T-cell (primary cell): ENCODE data around the gene SNX30. TPM values are rescaled to one million over a fixed set of nuclear protein-coding genes. Genes with fewer than 3 reads are reported as not detected.
A peak's percentile ranks its signal among the peaks of the same experiment; 100 is the strongest.

ENCODE experiments used
- ATAC-seq, 4 experiments: fragments of 200-7000 bp in 3 of 4; fragments of 150-1000 bp in 1 of 4; cut with Tn5 transposase; replicated peaks in 1 of 4; 1 replicate in 3 of 4; 2 replicates in 1 of 4; pipeline ENCODE4 v1.10.0; 2021; ENCODE audit warnings: moderate library complexity in 3 of 4, mild to moderate bottlenecking in 2 of 4, moderate number of reproducible peaks in 1 of 4
- CTCF ChIA-PET, 2 donors: fragments of 300-600 bp; sonication (Branson Sonifier 250); formaldehyde crosslinking; loops; one replicate each; lab custom pipeline; 2022; ENCODE audit warnings: antibody characterized with exemption in 2 of 2; lab: Charles Lee
- POLR2A ChIA-PET, 2 donors: fragments of 300-600 bp; sonication (Branson Sonifier 250); formaldehyde crosslinking; loops; one replicate each; lab custom pipeline; 2022; ENCODE audit warnings: antibody characterized with exemption in 2 of 2; lab: Charles Lee
- DNase-seq, 35 experiments: peaks; one replicate each; pipeline versions ENCODE4 v3.0.0 to v3.0.0-alpha.2; 2013 to 2023
- H3K27ac ChIP-seq: one replicate; pipeline ENCODE4 v1.5.1; 2013; ENCODE audit warnings: low read length
- H3K27me3 ChIP-seq, 2 experiments: replicated peaks in 1 of 2; 1 replicate in 1 of 2; 2 replicates in 1 of 2; pipeline versions ENCODE4 v1.6.1 to v1.7.0; 2013; ENCODE audit warnings: low read length in 1 of 2, mixed read lengths in 1 of 2; ENCODE audit not compliant: control insufficient read depth in 2 of 2, insufficient read depth in 2 of 2; ENCODE audit errors: extremely low read depth in 1 of 2
- H3K36me3 ChIP-seq, 2 donors: 1 replicate in 1 of 2; 2 replicates in 1 of 2; pipeline versions ENCODE4 v1.6.1 to v1.7.0; 2013; ENCODE audit warnings: low read length in 1 of 2; ENCODE audit not compliant: control insufficient read depth in 2 of 2, insufficient read depth in 1 of 2; ENCODE audit errors: extremely low read depth in 1 of 2
- H3K4me1 ChIP-seq, 2 experiments: 1 replicate in 1 of 2; 2 replicates in 1 of 2; pipeline versions ENCODE4 v1.6.1 to v1.7.0; 2013; ENCODE audit warnings: low read length in 2 of 2, mixed read lengths in 1 of 2; ENCODE audit not compliant: insufficient read depth in 2 of 2, control insufficient read depth in 1 of 2; ENCODE audit errors: extremely low read depth in 1 of 2
- H3K4me3 ChIP-seq, 2 donors: 1 replicate in 1 of 2; 2 replicates in 1 of 2; pipeline versions ENCODE4 v1.5.1 to v1.7.0; 2013; ENCODE audit warnings: mild to moderate bottlenecking in 2 of 2, low read length in 1 of 2, moderate library complexity in 1 of 2; ENCODE audit not compliant: control insufficient read depth in 1 of 2; ENCODE audit errors: extremely low read depth in 1 of 2
- H3K9me3 ChIP-seq: 2 replicates; pipeline ENCODE4 v1.7.0; 2013
- H3K27ac Mint-ChIP-seq, 2 donors: one replicate each; pipeline ENCODE4 v1.8.0; 2020 to 2021; ENCODE audit warnings: mild to moderate bottlenecking in 2 of 2, mixed read lengths in 2 of 2
- H3K27me3 Mint-ChIP-seq, 2 donors: one replicate each; pipeline ENCODE4 v1.8.0; 2021 to 2022; ENCODE audit warnings: mixed read lengths in 2 of 2
- H3K36me3 Mint-ChIP-seq: one replicate; pipeline ENCODE4 v1.8.0; 2021; ENCODE audit warnings: mixed read lengths
- H3K4me1 Mint-ChIP-seq, 3 donors: one replicate each; pipeline ENCODE4 v1.8.0; 2020 to 2022; ENCODE audit warnings: mixed read lengths in 3 of 3, mild to moderate bottlenecking in 1 of 3
- H3K4me3 Mint-ChIP-seq, 3 donors: one replicate each; pipeline ENCODE4 v1.8.0; 2020 to 2022; ENCODE audit warnings: mild to moderate bottlenecking in 3 of 3, mixed read lengths in 3 of 3, moderate library complexity in 3 of 3
- H3K9me3 Mint-ChIP-seq, 3 donors: one replicate each; pipeline ENCODE4 v1.8.0; 2020 to 2022; ENCODE audit warnings: mixed read lengths in 3 of 3
- WGBS: methylation state at CpG from one replicate; pipeline ENCODE4 v1.1.5; 2013; ENCODE audit warnings: missing lambda C conversion rate; ENCODE audit not compliant: insufficient coverage; 5-methylcytosine and 5-hydroxymethylcytosine counted together
- total RNA-seq, 35 experiments: library from RNA in 6 of 35; stranded (reverse) in 6 of 35; fragments of 120-200 nt in 1 of 35; gene quantifications; one replicate each; pipeline versions ENCODE4 v1.2.1 to v1.2.4 and lab custom pipeline; 2013 to 2026

SNX30 gene
- total RNA-seq, 5 donors from 2014 or later (not counting 1 experiment from before 2014, with no cell fraction given) = 8.9 to 11.7 (median 10.0) TPM

DNA sequence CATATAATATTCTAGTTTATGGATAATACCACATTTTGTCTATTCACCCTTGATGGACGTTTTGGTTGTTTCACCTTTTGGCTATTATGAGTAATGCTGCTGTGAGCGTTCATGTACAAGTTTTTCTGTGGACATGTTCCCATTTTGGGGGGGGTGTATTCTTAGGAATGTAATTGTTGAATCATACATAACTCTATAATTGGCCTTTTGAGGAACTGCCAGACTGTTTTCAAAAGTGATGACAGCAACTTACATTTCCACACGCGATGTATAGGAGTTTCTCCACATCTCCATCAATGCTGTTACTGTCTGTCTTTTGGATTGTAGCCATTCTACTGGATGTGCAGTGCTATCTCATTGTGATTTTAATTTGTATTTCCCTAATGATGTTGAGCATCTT is 70.3 kb downstream of the SNX30 start:
- POLR2A ChIA-PET = no interaction called here
- Mint-ChIP-seq H3K27ac (no peak overlapping the region), H3K4me1 (peaks cover 0 to 16% (median 1%) of the 10 kb centered on the region in 3 donors), H3K27me3 (no peaks in the 10 kb centered on the region), H3K9me3 (no peaks in the 10 kb centered on the region), H3K36me3 (peaks cover 43% of the 10 kb centered on the region), H3K4me3 (no peak overlapping the region)
- DNase-seq = no peak
- Histone ChIP-seq H3K4me1 (no peaks in the 10 kb centered on the region), H3K27me3 (no peaks in the 10 kb centered on the region), H3K9me3 (no peaks in the 10 kb centered on the region), H3K36me3 (peaks cover 0 to 11% of the 10 kb centered on the region in 2 donors), H3K27ac (no peak overlapping the region), H3K4me3 (no peak overlapping the region)
- WGBS = 100% methylated on average over 2 of the region's 4 CpGs
- ATAC-seq = no peak
- CTCF ChIA-PET = no interaction called here

DNA sequence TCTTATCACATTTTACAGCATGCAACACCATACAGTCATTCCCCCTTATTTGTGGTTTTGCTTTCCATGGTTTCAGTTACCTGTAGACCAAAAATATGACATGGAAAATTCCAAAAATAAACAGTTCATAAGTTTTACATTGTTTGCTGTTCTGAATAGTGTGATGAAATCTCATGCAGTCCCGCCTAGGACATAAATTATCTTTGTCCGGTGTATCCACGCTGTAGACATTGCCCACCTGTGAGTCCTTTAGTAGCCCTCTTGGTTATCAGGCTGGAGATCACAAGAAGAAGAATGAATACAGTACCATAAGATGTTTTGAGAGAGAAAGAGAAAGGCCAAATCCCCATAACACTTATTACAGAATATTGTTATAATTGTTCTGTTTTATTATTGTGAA is 72.1 kb downstream of the SNX30 start:
- peaks cover 53% of the 10 kb centered on the region for H3K36me3 Mint-ChIP-seq
- DNase-seq (no peak), ATAC-seq (no peak)
- Histone ChIP-seq H3K36me3 (peaks cover 0 to 11% of the 10 kb centered on the region in 2 donors), H3K9me3 (no peaks in the 10 kb centered on the region), H3K27me3 (no peaks in the 10 kb centered on the region), H3K4me1 (no peaks in the 10 kb centered on the region), H3K4me3 (no peak overlapping the region), H3K27ac (no peak overlapping the region)
- H3K27me3 Mint-ChIP-seq = no peaks in the 10 kb centered on the region
- WGBS = 80% methylated on average over 1 of the region's 3 CpGs
- H3K4me3 Mint-ChIP-seq = no peak overlapping the region
- H3K9me3 Mint-ChIP-seq = no peaks in the 10 kb centered on the region
- peaks cover 0 to 4% (median 0%) of the 10 kb centered on the region in 3 donors for H3K4me1 Mint-ChIP-seq
- H3K27ac Mint-ChIP-seq = no peak overlapping the region
- ChIA-PET POLR2A (no interaction called here), CTCF (interaction anchor here in 1 of 2 donors (0.6 kb wide), 1 partner anchor 165 kb away, joined by 8 read pairs; no protein-coding TSS in a partner anchor)

DNA sequence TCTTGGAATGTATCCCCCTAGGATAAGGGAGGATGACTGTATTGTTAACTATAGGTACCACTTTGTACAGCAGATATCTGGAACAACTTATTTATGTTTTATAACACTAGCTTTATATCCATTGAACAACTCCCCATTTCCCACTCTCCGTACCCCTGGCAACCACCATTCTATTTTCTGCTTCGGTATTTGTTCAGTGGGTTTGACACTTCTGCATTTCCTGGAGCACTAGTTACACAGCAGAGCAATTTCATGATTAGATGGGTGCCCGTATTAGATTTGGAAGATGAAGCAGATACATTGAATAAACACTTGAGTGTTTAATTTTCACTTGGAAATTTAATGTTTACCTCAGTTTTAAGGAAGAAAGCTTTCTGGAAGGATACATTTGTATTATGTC is 72.7 kb downstream of the SNX30 start:
- POLR2A ChIA-PET = no interaction called here
- Histone ChIP-seq H3K27me3 (no peaks in the 10 kb centered on the region), H3K4me1 (no peaks in the 10 kb centered on the region), H3K27ac (no peak overlapping the region), H3K9me3 (no peaks in the 10 kb centered on the region), H3K4me3 (no peak overlapping the region), H3K36me3 (peaks cover 0 to 6% of the 10 kb centered on the region in 2 donors)
- WGBS = no CpG with 5 or more reads among the region's 3 CpGs
- no peak overlapping the region for H3K27ac Mint-ChIP-seq
- ATAC-seq (no peak), DNase-seq (no peak)
- no peaks in the 10 kb centered on the region for H3K27me3 Mint-ChIP-seq
- H3K4me3 Mint-ChIP-seq = no peak overlapping the region
- CTCF ChIA-PET = interaction anchor here (0.5 to 0.6 kb wide), 2 partner anchors 309 to 361 kb away, joined by 3 to 7 read pairs; no protein-coding TSS in a partner anchor
- H3K4me1 Mint-ChIP-seq = peaks cover 0 to 4% (median 0%) of the 10 kb centered on the region in 3 donors
- no peaks in the 10 kb centered on the region for H3K9me3 Mint-ChIP-seq
- peaks cover 50% of the 10 kb centered on the region for H3K36me3 Mint-ChIP-seq

DNA sequence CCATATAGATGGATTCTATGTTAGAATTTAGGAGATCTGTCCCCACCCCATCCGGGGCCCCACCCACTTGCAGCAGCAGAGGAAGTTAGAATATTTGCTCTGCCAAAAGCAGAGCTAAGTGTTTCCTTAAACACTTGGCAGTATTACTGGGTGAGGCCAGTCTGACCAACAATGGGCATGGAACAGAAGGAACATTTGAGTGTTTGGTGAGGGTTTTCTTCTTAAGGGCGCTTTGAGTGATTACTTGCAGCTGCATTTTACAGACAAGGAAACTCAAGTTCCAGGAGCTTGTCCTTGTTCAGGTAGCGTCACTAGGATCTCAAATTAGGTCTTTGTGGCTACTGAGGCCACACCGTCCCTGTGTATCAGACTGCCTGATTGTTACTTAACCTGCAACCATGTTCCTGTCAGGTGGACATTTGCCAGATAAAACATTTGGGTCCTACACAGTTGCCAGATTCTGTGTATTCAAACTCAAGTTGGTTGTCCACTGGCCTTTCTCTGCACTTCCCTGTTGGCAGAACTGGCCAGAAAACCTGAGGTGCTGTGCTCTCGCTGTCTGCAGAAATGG is 80.8 kb downstream of the SNX30 start:
- Mint-ChIP-seq H3K9me3 (no peaks in the 10 kb centered on the region), H3K4me3 (no peak overlapping the region), H3K27me3 (no peaks in the 10 kb centered on the region), H3K36me3 (peaks cover 39% of the 10 kb centered on the region), H3K27ac (no peak overlapping the region), H3K4me1 (peaks cover 7 to 12% (median 8%) of the 10 kb centered on the region in 3 donors)
- H3K9me3 ChIP-seq = no peaks in the 10 kb centered on the region
- peaks cover 4 to 26% of the 10 kb centered on the region in 2 donors for H3K36me3 ChIP-seq
- H3K27ac ChIP-seq = no peak overlapping the region
- H3K4me3 ChIP-seq = no peak overlapping the region
- peaks cover 0 to 5% of the 10 kb centered on the region in 2 experiments for H3K4me1 ChIP-seq
- ChIA-PET CTCF (no interaction called here), POLR2A (no interaction called here)
- DNase-seq (peak in 1 of 35 experiments; percentile 5), ATAC-seq (no peak)
- no peaks in the 10 kb centered on the region for H3K27me3 ChIP-seq
- WGBS = 89% methylated on average over 3 of the region's 5 CpGs

DNA sequence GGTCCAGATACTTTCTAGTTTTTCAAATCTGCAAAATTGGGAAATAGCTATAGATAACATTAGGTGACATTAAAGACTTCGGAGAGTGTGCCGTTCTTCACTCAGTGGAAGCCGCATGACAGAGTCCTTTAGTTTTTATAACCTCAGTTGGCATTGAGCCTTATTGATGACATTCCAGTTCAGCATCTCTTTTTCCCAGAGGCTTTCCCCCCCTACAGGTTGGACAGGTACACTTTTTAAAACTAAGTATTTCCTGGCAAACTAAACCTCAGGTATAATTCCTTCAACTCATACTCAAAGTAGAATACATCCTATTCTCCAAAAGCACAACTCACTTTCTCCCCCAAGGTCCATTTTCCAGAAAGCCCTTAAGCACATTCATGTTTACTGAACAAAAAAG is 81.4 kb downstream of the SNX30 start:
- no peaks in the 10 kb centered on the region for H3K27me3 ChIP-seq
- Mint-ChIP-seq H3K27ac (no peak overlapping the region), H3K27me3 (no peaks in the 10 kb centered on the region), H3K4me3 (no peak overlapping the region), H3K36me3 (peaks cover 42% of the 10 kb centered on the region), H3K4me1 (peaks cover 7 to 12% (median 8%) of the 10 kb centered on the region in 3 donors), H3K9me3 (no peaks in the 10 kb centered on the region)
- ChIA-PET POLR2A (no interaction called here), CTCF (interaction anchor here in 1 of 2 donors (0.6 kb wide), 1 partner anchor 11 kb away, joined by 9 read pairs; no protein-coding TSS in a partner anchor)
- no peak overlapping the region for H3K27ac ChIP-seq
- no peak overlapping the region for H3K4me3 ChIP-seq
- H3K9me3 ChIP-seq = no peaks in the 10 kb centered on the region
- 100% methylated on average over 1 of the region's 3 CpGs for WGBS
- peaks cover 0 to 5% of the 10 kb centered on the region in 2 experiments for H3K4me1 ChIP-seq
- H3K36me3 ChIP-seq = peaks cover 5 to 31% of the 10 kb centered on the region in 2 donors
- ATAC-seq (no peak), DNase-seq (no peak)

DNA sequence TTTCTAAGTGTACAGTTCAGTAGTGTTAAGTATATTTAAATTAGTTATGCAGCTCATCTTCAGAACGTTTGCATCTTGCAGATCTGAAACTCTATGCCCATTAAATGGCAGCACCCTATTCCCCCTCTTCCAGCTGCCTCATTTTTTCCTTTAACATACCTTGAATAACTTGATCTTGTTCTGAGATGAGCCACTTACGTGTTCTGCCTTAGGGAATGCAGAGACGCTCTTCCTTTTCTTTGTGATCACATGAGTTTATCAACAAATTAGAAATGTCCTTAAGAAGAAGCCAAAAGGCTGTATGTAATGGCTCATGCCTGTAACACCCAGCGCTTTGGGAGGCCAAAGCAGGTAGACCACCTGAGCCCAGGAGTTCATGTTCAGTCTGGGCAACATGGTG is 82.5 kb downstream of the SNX30 start:
- DNase-seq (no peak), ATAC-seq (no peak)
- CTCF ChIA-PET = no interaction called here
- Histone ChIP-seq H3K27ac (no peak overlapping the region), H3K9me3 (no peaks in the 10 kb centered on the region), H3K27me3 (no peaks in the 10 kb centered on the region), H3K36me3 (peaks cover 5 to 31% of the 10 kb centered on the region in 2 donors), H3K4me1 (peaks cover 0 to 5% of the 10 kb centered on the region in 2 experiments), H3K4me3 (no peak overlapping the region)
- Mint-ChIP-seq H3K4me1 (peaks cover 7 to 12% (median 8%) of the 10 kb centered on the region in 3 donors), H3K27ac (no peak overlapping the region), H3K27me3 (no peaks in the 10 kb centered on the region), H3K4me3 (no peak overlapping the region), H3K9me3 (no peaks in the 10 kb centered on the region), H3K36me3 (peaks cover 42% of the 10 kb centered on the region)
- POLR2A ChIA-PET = no interaction called here
- 100% methylated on average over 1 of the region's 4 CpGs for WGBS
